GM12878 (cell line): ENCODE results near the gene ANP32A. TPM values are rescaled to one million over a fixed set of nuclear protein-coding genes. Genes with fewer than 3 reads are reported as not detected.

Experiments used
- ATAC-seq: fragments of 200-7000 bp; cut with Tn5 transposase; 3 replicates; pipeline ENCODE4 v1.9.1; 2020; ENCODE audit warnings: mild to moderate bottlenecking, moderate library complexity
- BruUV-seq: library from RNA; stranded (reverse); fragments of 400-500 nt; replicated peaks from 2 replicates; lab custom pipeline; 2021; lab: Mats Ljungman, UMichigan
- CTCF ChIA-PET: fragments of 300-600 bp; sonication (Branson Sonifier 250); formaldehyde crosslinking; extraction: SDS; loops from one replicate; lab custom pipeline; 2021; ENCODE audit warnings: inconsistent platforms; lab: Yijun Ruan, JAX
- POLR2A ChIA-PET: fragments of 350-600 bp; formaldehyde crosslinking; extraction: SDS; loops from one replicate; lab custom pipeline; 2021; ENCODE audit warnings: inconsistent platforms; lab: Charles Lee
- RAD21 ChIA-PET: fragments of 300-600 bp; sonication (Branson Sonifier 250); formaldehyde crosslinking; loops from one replicate; lab custom pipeline; 2023; ENCODE audit warnings: antibody characterized with exemption; ENCODE audit not compliant: unreplicated experiment; lab: Charles Lee
- SMC1A ChIA-PET: fragments of 300-600 bp; sonication (Branson Sonifier 250); formaldehyde crosslinking; loops from one replicate; lab custom pipeline; 2023; ENCODE audit not compliant: unreplicated experiment, uncharacterized antibody; lab: Charles Lee
- DNase-seq: peaks from one replicate; pipeline ENCODE4 v3.0.0-alpha.2; 2011; ENCODE audit warnings: low read depth, low spot score
- FAIRE-seq: peaks from 3 replicates; lab custom pipeline; 2011; peaks lifted over from hg19 to GRCh38; lab: Jason Lieb, UNC
- H2AFZ ChIP-seq: 2 replicates; pipeline ENCODE4 v1.6.0; 2011; ENCODE audit warnings: low read depth, low read length, control low read depth; ENCODE audit not compliant: control insufficient read depth
- H3K27ac ChIP-seq: 2 replicates; pipeline ENCODE4 v1.5.1; 2011; ENCODE audit warnings: control low read depth; ENCODE audit not compliant: control insufficient read depth, insufficient read depth
- H3K27me3 ChIP-seq, 2 experiments: replicated peaks in 1 of 2; 2 replicates each; pipeline versions ENCODE4 v1.6.0 to v1.6.1; 2011; ENCODE audit warnings: low read length in 1 of 2; ENCODE audit not compliant: control insufficient read depth in 2 of 2, insufficient read depth in 2 of 2
- H3K36me3 ChIP-seq, 2 experiments: 2 replicates each; pipeline ENCODE4 v1.5.1; 2011; ENCODE audit warnings: low read length in 1 of 2; ENCODE audit not compliant: control insufficient read depth in 2 of 2, insufficient read depth in 2 of 2
- H3K4me1 ChIP-seq: 2 replicates; pipeline ENCODE4 v1.6.1; 2011; ENCODE audit warnings: mild to moderate bottlenecking, low read length, moderate library complexity, mixed read lengths; ENCODE audit not compliant: control insufficient read depth, insufficient read depth
- H3K4me2 ChIP-seq: 2 replicates; pipeline ENCODE4 v1.6.0; 2011; ENCODE audit warnings: control low read depth; ENCODE audit not compliant: control insufficient read depth, insufficient read depth
- H3K4me3 ChIP-seq: fragments of 200-600 bp; sonication (generic); 2 replicates; pipeline ENCODE4 v1.5.1; 2016
- H3K79me2 ChIP-seq: 2 replicates; pipeline ENCODE4 v1.6.0; 2011; ENCODE audit warnings: low read length; ENCODE audit not compliant: control insufficient read depth, insufficient read depth
- H3K9ac ChIP-seq: 2 replicates; pipeline ENCODE4 v1.8.0; 2011; ENCODE audit warnings: low read length, control low read depth, mixed read lengths; ENCODE audit not compliant: control insufficient read depth, insufficient read depth
- H3K9me3 ChIP-seq: replicated peaks from 3 replicates; pipeline ENCODE4 v1.5.1; 2011; ENCODE audit warnings: mild to moderate bottlenecking, low read length; ENCODE audit not compliant: control insufficient read depth, insufficient read depth
- H4K20me1 ChIP-seq: 2 replicates; pipeline ENCODE4 v1.6.0; 2011; ENCODE audit not compliant: control insufficient read depth, insufficient read depth
- BACH1 ChIP-seq: fragments of 450-650 bp; IDR thresholded peaks from 2 replicates; pipeline ENCODE4 v1.6.1; 2017; ENCODE audit warnings: mild to moderate bottlenecking, borderline replicate concordance
- CBFB ChIP-seq: IDR thresholded peaks from 2 replicates; pipeline ENCODE4 v1.6.1; 2016; ENCODE audit warnings: antibody characterized with exemption, low read depth
- EED ChIP-seq: sonication (generic); IDR thresholded peaks from 2 replicates; pipeline ENCODE4 v1.6.1; 2016; ENCODE audit warnings: antibody characterized with exemption, low read depth
- FOXK2 ChIP-seq: fragments of 450-650 bp; IDR thresholded peaks from 2 replicates; pipeline ENCODE4 v1.6.1; 2017; ENCODE audit warnings: mild to moderate bottlenecking, moderate library complexity
- IKZF2 ChIP-seq, 2 experiments: fragments of 450-650 bp; IDR thresholded peaks; 2 replicates each; pipeline ENCODE4 v1.6.1; 2017; ENCODE audit warnings: mild to moderate bottlenecking in 2 of 2, moderate library complexity in 2 of 2
- KAT2A ChIP-seq: conservative IDR thresholded peaks from 2 replicates; pipeline ENCODE4 v1.6.1; 2011; ENCODE audit warnings: low read depth, low read length; ENCODE audit not compliant: control insufficient read depth
- MTA3 ChIP-seq: IDR thresholded peaks from 2 replicates; pipeline ENCODE4 v1.6.1; 2012; ENCODE audit warnings: low read length, inconsistent platforms, borderline replicate concordance
- MXI1 ChIP-seq: fragments of 150-350 bp; IDR thresholded peaks from 2 replicates; pipeline ENCODE4 v1.6.1; 2011; ENCODE audit warnings: low read depth, mild to moderate bottlenecking, inconsistent platforms, low read length, improper control_type of control experiment
- PAX8 ChIP-seq: fragments of 450-650 bp; IDR thresholded peaks from 2 replicates; pipeline ENCODE4 v1.6.1; 2017; ENCODE audit warnings: mild to moderate bottlenecking, moderate library complexity
- POLR2A ChIP-seq: IDR thresholded peaks from 2 replicates; pipeline ENCODE4 v1.6.1; 2011; ENCODE audit warnings: low read depth, mild to moderate bottlenecking, low read length
- POU2F2 ChIP-seq: IDR thresholded peaks from 3 replicates; pipeline ENCODE4 v1.6.1; 2011; ENCODE audit warnings: low read depth, mild to moderate bottlenecking, low read length, borderline replicate concordance
- RUNX3 ChIP-seq: IDR thresholded peaks from 2 replicates; pipeline ENCODE4 v1.6.1; 2012; ENCODE audit warnings: low read length, inconsistent platforms
- STAT1 ChIP-seq: fragments of 450-650 bp; conservative IDR thresholded peaks from 2 replicates; pipeline ENCODE4 v1.6.1; 2014; ENCODE audit warnings: antibody characterized with exemption, mild to moderate bottlenecking
- WGBS: methylation state at CpG from one replicate; pipeline ENCODE4 v1.1.6; 2016; ENCODE audit warnings: low lambda C conversion rate; ENCODE audit not compliant: insufficient replicate concordance, insufficient coverage; ENCODE audit errors: missing lambda C conversion rate; 5-methylcytosine and 5-hydroxymethylcytosine counted together
- in situ Hi-C: fragments of 300-500 bp; cut with MboI; formaldehyde crosslinking; loops from 9 replicates; pipeline ENCODE4 v1.14.3; 2018; ENCODE audit warnings: mixed read lengths
- intact Hi-C: fragments of 100-400 bp; cut with micrococcal nuclease; formaldehyde crosslinking; loops from one replicate; pipeline ENCODE4 v1.14.2; 2022; ENCODE audit not compliant: unreplicated experiment
- polyA plus RNA-seq, 11 experiments: library from polyadenylated mRNA; depleted of rRNA in 4 of 11; unstranded in 6 of 11; stranded (reverse) in 5 of 11; fragments of >200 nt; fragmentation: Nextera tagmentation in 4 of 11; fragmentation: Illumina TruSeq in 1 of 11; extraction: Ambion mirVana in 4 of 11; extraction: Trizol in 1 of 11; gene quantifications; 1 replicate in 1 of 11; 2 replicates in 10 of 11; pipeline versions ENCODE4 v1.2.1 to v1.2.3, GENCODE V29; 2011 to 2016; ENCODE audit warnings: inconsistent platforms in 2 of 11, missing spikeins in 2 of 11, low read depth in 1 of 11
- total RNA-seq, 4 experiments: library from RNA; depleted of rRNA in 3 of 4; stranded (reverse); fragments of >200 nt in 3 of 4; fragmentation: Illumina TruSeq in 1 of 4; extraction: Trizol in 1 of 4; gene quantifications; 2 replicates each; pipeline versions ENCODE4 v1.2.1 to v1.2.3, GENCODE V29; 2013 to 2021
- TF ChIP-seq, protein P1 (sequence below): fragments of 450-650 bp; IDR thresholded peaks from 2 replicates; pipeline ENCODE4 v1.6.1; 2017; ENCODE audit warnings: low read depth, mild to moderate bottlenecking, moderate library complexity
- TF ChIP-seq, protein P2 (sequence below): IDR thresholded peaks from 2 replicates; pipeline ENCODE4 v1.6.1; 2012; ENCODE audit warnings: improper control_type of control experiment, low read depth, low read length; ENCODE audit not compliant: insufficient replicate concordance

Gene ANP32A
- total and polyA plus RNA-seq, 10 of the 15 experiments (the other 5 are each of a cell fraction or from before 2014, with no cell fraction given) = 29.6 to 666 (median 234) TPM

DNA sequence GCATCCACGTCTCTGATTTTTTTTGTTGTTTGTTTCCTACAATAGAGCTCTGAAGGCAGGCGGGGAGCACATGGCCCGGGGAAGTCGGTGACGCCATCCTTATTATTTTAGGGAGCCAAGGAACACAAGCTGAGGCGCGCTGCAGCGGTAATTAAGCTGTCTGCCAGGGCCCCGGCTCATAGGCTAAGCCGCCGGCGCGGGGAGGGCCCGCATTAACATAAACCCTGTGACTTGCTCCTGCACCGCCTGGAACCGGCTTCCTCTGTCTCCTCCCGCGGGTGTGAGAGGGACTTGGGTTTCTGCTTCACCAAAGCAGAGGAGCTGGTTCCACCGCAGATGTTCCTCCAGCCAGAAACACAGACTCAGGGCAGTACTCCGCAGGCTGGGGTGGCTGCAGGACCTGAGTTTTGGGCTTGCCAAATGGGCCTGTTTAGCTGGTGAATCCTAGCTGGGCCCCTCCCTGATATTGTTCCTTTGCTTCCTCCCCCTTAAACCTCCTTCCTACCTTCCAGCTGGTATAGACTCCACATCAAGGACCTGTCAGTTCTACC, 25.3 kb downstream of the ANP32A start:
- SMC1A ChIA-PET = interaction anchor here (1.0 to 3.1 kb wide), 8 partner anchors 11 to 121 kb away, joined by 3 to 67 read pairs (median 6); no protein-coding TSS in a partner anchor
- RAD21 ChIA-PET = interaction anchor here (0.9 to 3.0 kb wide), 8 partner anchors 11 to 120 kb away, joined by 3 to 56 read pairs (median 4); no protein-coding TSS in a partner anchor
- Histone ChIP-seq H3K4me2 (peak overlapping the region; percentile 94), H2AFZ (no peak overlapping the region), H3K27me3 (no peaks in the 10 kb centered on the region), H3K9me3 (no peaks in the 10 kb centered on the region), H3K27ac (peak overlapping the region; percentile 72), H4K20me1 (peaks cover 15% of the 10 kb centered on the region), H3K36me3 (peaks cover 8 to 21% of the 10 kb centered on the region in 2 experiments), H3K4me3 (peak overlapping the region; percentile 60), H3K9ac (peak overlapping the region; percentile 67), H3K79me2 (peaks cover 97% of the 10 kb centered on the region), H3K4me1 (peaks cover 83% of the 10 kb centered on the region)
- CTCF ChIA-PET = interaction anchor here (1.3 to 3.0 kb wide), 8 partner anchors 9 to 80 kb away, joined by 3 to 24 read pairs (median 10); no protein-coding TSS in a partner anchor
- BruUV-seq = no TSS peak
- in situ Hi-C loops (no loop called here), intact Hi-C loops (loop anchor here (1.0 kb wide), 1 partner anchor 22 kb away; no protein-coding TSS in a partner anchor)
- no peak for FAIRE-seq
- POLR2A ChIA-PET = interaction anchor here (0.8 to 3.7 kb wide), 7 partner anchors 10 to 33 kb away, joined by 3 to 77 read pairs (median 4); partner anchors contain the start of gene ANP32A
- DNase-seq = no peak
- peak; percentile 62 for ATAC-seq
- WGBS = 7% methylated on average over 20 of the region's 20 CpGs
- TF ChIP-seq STAT1 = no peak
- TF ChIP-seq FOXK2 = no peak
- TF ChIP-seq KAT2A = no peak
- TF ChIP-seq, protein P1, sequence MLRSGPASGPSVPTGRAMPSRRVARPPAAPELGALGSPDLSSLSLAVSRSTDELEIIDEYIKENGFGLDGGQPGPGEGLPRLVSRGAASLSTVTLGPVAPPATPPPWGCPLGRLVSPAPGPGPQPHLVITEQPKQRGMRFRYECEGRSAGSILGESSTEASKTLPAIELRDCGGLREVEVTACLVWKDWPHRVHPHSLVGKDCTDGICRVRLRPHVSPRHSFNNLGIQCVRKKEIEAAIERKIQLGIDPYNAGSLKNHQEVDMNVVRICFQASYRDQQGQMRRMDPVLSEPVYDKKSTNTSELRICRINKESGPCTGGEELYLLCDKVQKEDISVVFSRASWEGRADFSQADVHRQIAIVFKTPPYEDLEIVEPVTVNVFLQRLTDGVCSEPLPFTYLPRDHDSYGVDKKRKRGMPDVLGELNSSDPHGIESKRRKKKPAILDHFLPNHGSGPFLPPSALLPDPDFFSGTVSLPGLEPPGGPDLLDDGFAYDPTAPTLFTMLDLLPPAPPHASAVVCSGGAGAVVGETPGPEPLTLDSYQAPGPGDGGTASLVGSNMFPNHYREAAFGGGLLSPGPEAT = 0 out of 2 replicates have a peak, but pooled peaks have one; percentile 14
- 0 out of 2 replicates have a peak, but pooled peaks have one; percentile 13 for TF ChIP-seq MTA3
- TF ChIP-seq POLR2A = peak; percentile 77
- peak; percentile 37; the same call in 1 of the 2 replicates for TF ChIP-seq RUNX3
- TF ChIP-seq CBFB = peak; percentile 4; the same call in 1 of the 2 replicates
- peak; percentile 92; the same call in 2 of the 3 replicates for TF ChIP-seq POU2F2
- TF ChIP-seq, protein P2, sequence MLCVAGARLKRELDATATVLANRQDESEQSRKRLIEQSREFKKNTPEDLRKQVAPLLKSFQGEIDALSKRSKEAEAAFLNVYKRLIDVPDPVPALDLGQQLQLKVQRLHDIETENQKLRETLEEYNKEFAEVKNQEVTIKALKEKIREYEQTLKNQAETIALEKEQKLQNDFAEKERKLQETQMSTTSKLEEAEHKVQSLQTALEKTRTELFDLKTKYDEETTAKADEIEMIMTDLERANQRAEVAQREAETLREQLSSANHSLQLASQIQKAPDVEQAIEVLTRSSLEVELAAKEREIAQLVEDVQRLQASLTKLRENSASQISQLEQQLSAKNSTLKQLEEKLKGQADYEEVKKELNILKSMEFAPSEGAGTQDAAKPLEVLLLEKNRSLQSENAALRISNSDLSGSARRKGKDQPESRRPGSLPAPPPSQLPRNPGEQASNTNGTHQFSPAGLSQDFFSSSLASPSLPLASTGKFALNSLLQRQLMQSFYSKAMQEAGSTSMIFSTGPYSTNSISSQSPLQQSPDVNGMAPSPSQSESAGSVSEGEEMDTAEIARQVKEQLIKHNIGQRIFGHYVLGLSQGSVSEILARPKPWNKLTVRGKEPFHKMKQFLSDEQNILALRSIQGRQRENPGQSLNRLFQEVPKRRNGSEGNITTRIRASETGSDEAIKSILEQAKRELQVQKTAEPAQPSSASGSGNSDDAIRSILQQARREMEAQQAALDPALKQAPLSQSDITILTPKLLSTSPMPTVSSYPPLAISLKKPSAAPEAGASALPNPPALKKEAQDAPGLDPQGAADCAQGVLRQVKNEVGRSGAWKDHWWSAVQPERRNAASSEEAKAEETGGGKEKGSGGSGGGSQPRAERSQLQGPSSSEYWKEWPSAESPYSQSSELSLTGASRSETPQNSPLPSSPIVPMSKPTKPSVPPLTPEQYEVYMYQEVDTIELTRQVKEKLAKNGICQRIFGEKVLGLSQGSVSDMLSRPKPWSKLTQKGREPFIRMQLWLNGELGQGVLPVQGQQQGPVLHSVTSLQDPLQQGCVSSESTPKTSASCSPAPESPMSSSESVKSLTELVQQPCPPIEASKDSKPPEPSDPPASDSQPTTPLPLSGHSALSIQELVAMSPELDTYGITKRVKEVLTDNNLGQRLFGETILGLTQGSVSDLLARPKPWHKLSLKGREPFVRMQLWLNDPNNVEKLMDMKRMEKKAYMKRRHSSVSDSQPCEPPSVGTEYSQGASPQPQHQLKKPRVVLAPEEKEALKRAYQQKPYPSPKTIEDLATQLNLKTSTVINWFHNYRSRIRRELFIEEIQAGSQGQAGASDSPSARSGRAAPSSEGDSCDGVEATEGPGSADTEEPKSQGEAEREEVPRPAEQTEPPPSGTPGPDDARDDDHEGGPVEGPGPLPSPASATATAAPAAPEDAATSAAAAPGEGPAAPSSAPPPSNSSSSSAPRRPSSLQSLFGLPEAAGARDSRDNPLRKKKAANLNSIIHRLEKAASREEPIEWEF = no peak
- peak; percentile 70; the same call in 1 of the 2 replicates for TF ChIP-seq EED
- TF ChIP-seq IKZF2 (IDR thresholded peaks at IDR 0.05) = 0 out of 4 replicates have a peak, but pooled peaks of 1 of the 2 experiments have one; percentile 31
- TF ChIP-seq PAX8 = no peak
- 0 out of 2 replicates have a peak, but pooled peaks have one; percentile 43 for TF ChIP-seq MXI1
- peak; percentile 52; the same call in 1 of the 2 replicates for TF ChIP-seq BACH1
